ENCODE results near the gene MMP19. TPM values are rescaled to one million over a fixed set of nuclear protein-coding genes. Genes with fewer than 3 reads are reported as not detected.

Gene MMP19
- total and polyA plus RNA-seq, 5 donors from 2014 or later, result not detected

GRCh38 chr12:55849616-55850343 is 7.0 kb upstream of the MMP19 start:
- Histone ChIP-seq H3K4me3 (ENCODE audit: low read depth, low read length) (no peak overlapping the region), H3K27ac (ENCODE audit: insufficient read depth, low read length, poor library complexity, severe bottlenecking) (no peak overlapping the region), H3K4me1 (ENCODE audit: control insufficient read depth, insufficient read depth, low read length, poor library complexity, severe bottlenecking) (no peaks in the 10 kb centered on the region), H3K27me3 (ENCODE audit: control insufficient read depth, insufficient read depth, low read length) (peaks cover 12% of the 10 kb centered on the region), H3K9me3 (ENCODE audit: control insufficient read depth in 2 of 2, low read length in 2 of 2) (no peaks in the 10 kb centered on the region), H3K36me3 (ENCODE audit: control insufficient read depth, insufficient read depth, low read length) (no peaks in the 10 kb centered on the region)
- DNase-seq (no peak), ATAC-seq (ENCODE audit: low read depth in 2 of 2) (no peak)
- no peaks in the 10 kb centered on the region for H3K9me3 Mint-ChIP-seq
- no peaks in the 10 kb centered on the region for H3K36me3 Mint-ChIP-seq
- no peak overlapping the region for H3K4me3 Mint-ChIP-seq
- no peaks in the 10 kb centered on the region for H3K4me1 Mint-ChIP-seq
- H3K27ac Mint-ChIP-seq, result no peak overlapping the region
- H3K27me3 Mint-ChIP-seq, result peaks cover 59% of the 10 kb centered on the region

GRCh38 chr12:55847603-55848291 is 5.0 kb upstream of the MMP19 start:
- Mint-ChIP-seq H3K27ac (peak overlapping the region in 2 of 3 donors; percentile 41 to 69), H3K9me3 (no peaks in the 10 kb centered on the region), H3K27me3 (peaks cover 68% of the 10 kb centered on the region), H3K36me3 (no peaks in the 10 kb centered on the region), H3K4me3 (no peak overlapping the region), H3K4me1 (no peaks in the 10 kb centered on the region)
- DNase-seq (no peak), ATAC-seq (ENCODE audit: low read depth in 2 of 2) (peak; percentile 25 to 48)
- Histone ChIP-seq H3K27ac (ENCODE audit: insufficient read depth, low read length, poor library complexity, severe bottlenecking) (no peak overlapping the region), H3K9me3 (ENCODE audit: control insufficient read depth in 2 of 2, low read length in 2 of 2) (no peaks in the 10 kb centered on the region), H3K4me1 (ENCODE audit: control insufficient read depth, insufficient read depth, low read length, poor library complexity, severe bottlenecking) (no peaks in the 10 kb centered on the region), H3K27me3 (ENCODE audit: control insufficient read depth, insufficient read depth, low read length) (peaks cover 12% of the 10 kb centered on the region), H3K36me3 (ENCODE audit: control insufficient read depth, insufficient read depth, low read length) (no peaks in the 10 kb centered on the region), H3K4me3 (ENCODE audit: low read depth, low read length) (no peak overlapping the region)

- Histone ChIP-seq H3K4me1 (ENCODE audit: control insufficient read depth, insufficient read depth, low read length, poor library complexity, severe bottlenecking) (no peaks in the 10 kb centered on the region), H3K9me3 (ENCODE audit: control insufficient read depth in 2 of 2, low read length in 2 of 2) (no peaks in the 10 kb centered on the region), H3K36me3 (ENCODE audit: control insufficient read depth, insufficient read depth, low read length) (no peaks in the 10 kb centered on the region), H3K4me3 (ENCODE audit: low read depth, low read length) (no peak overlapping the region), H3K27ac (ENCODE audit: insufficient read depth, low read length, poor library complexity, severe bottlenecking) (no peak overlapping the region), H3K27me3 (ENCODE audit: control insufficient read depth, insufficient read depth, low read length) (peaks cover 12% of the 10 kb centered on the region)
- H3K27me3 Mint-ChIP-seq, result peaks cover 67% of the 10 kb centered on the region
- no peaks in the 10 kb centered on the region for H3K36me3 Mint-ChIP-seq
- H3K4me1 Mint-ChIP-seq, result no peaks in the 10 kb centered on the region
- no peak overlapping the region for H3K4me3 Mint-ChIP-seq
- no peaks in the 10 kb centered on the region for H3K9me3 Mint-ChIP-seq
- DNase-seq (no peak), ATAC-seq (ENCODE audit: low read depth in 2 of 2) (no peak)
- H3K27ac Mint-ChIP-seq, result peak overlapping the region in 1 of 3 donors; percentile 69
Observed at GRCh38 chr12:55847033-55847432, 4.3 kb upstream of the MMP19 start.

- H3K36me3 Mint-ChIP-seq, result no peaks in the 10 kb centered on the region
- Histone ChIP-seq H3K4me3 (ENCODE audit: low read depth, low read length) (no peak overlapping the region), H3K4me1 (ENCODE audit: control insufficient read depth, insufficient read depth, low read length, poor library complexity, severe bottlenecking) (no peaks in the 10 kb centered on the region), H3K9me3 (ENCODE audit: control insufficient read depth in 2 of 2, low read length in 2 of 2) (no peaks in the 10 kb centered on the region), H3K27ac (ENCODE audit: insufficient read depth, low read length, poor library complexity, severe bottlenecking) (no peak overlapping the region), H3K36me3 (ENCODE audit: control insufficient read depth, insufficient read depth, low read length) (no peaks in the 10 kb centered on the region), H3K27me3 (ENCODE audit: control insufficient read depth, insufficient read depth, low read length) (peaks cover 10% of the 10 kb centered on the region)
- peak overlapping the region in 1 of 3 donors; percentile 65 for H3K27ac Mint-ChIP-seq
- DNase-seq, result no peak
- ATAC-seq (ENCODE audit: low read depth in 2 of 2), result no peak
- no peaks in the 10 kb centered on the region for H3K9me3 Mint-ChIP-seq
- no peak overlapping the region for H3K4me3 Mint-ChIP-seq
- peaks cover 0 to 4% (median 2%) of the 10 kb centered on the region in 4 donors for H3K4me1 Mint-ChIP-seq
- peaks cover 59% of the 10 kb centered on the region for H3K27me3 Mint-ChIP-seq
Observed at GRCh38 chr12:55845785-55846496, 3.2 kb upstream of the MMP19 start.

- no peaks in the 10 kb centered on the region for H3K36me3 ChIP-seq (ENCODE audit: control insufficient read depth, insufficient read depth, low read length)
- peaks cover 8% of the 10 kb centered on the region for H3K27me3 ChIP-seq (ENCODE audit: control insufficient read depth, insufficient read depth, low read length)
- H3K4me3 ChIP-seq (ENCODE audit: low read depth, low read length), result no peak overlapping the region
- no peaks in the 10 kb centered on the region for H3K9me3 ChIP-seq (ENCODE audit: control insufficient read depth in 2 of 2, low read length in 2 of 2)
- Mint-ChIP-seq H3K27ac (peak overlapping the region in 1 of 3 donors; percentile 65), H3K9me3 (no peaks in the 10 kb centered on the region), H3K27me3 (peaks cover 57% of the 10 kb centered on the region), H3K4me1 (peaks cover 0 to 5% (median 2%) of the 10 kb centered on the region in 4 donors), H3K36me3 (no peaks in the 10 kb centered on the region), H3K4me3 (no peak overlapping the region)
- ATAC-seq (ENCODE audit: low read depth in 2 of 2) (no peak), DNase-seq (no peak)
- no peak overlapping the region for H3K27ac ChIP-seq (ENCODE audit: insufficient read depth, low read length, poor library complexity, severe bottlenecking)
- H3K4me1 ChIP-seq (ENCODE audit: control insufficient read depth, insufficient read depth, low read length, poor library complexity, severe bottlenecking), result no peaks in the 10 kb centered on the region
Observed at GRCh38 chr12:55845361-55845760, 2.6 kb upstream of the MMP19 start.

GRCh38 chr12:55844961-55845360 is 2.2 kb upstream of the MMP19 start:
- Histone ChIP-seq H3K9me3 (ENCODE audit: control insufficient read depth in 2 of 2, low read length in 2 of 2) (no peaks in the 10 kb centered on the region), H3K27ac (ENCODE audit: insufficient read depth, low read length, poor library complexity, severe bottlenecking) (no peak overlapping the region), H3K27me3 (ENCODE audit: control insufficient read depth, insufficient read depth, low read length) (peaks cover 5% of the 10 kb centered on the region), H3K4me3 (ENCODE audit: low read depth, low read length) (no peak overlapping the region), H3K36me3 (ENCODE audit: control insufficient read depth, insufficient read depth, low read length) (no peaks in the 10 kb centered on the region), H3K4me1 (ENCODE audit: control insufficient read depth, insufficient read depth, low read length, poor library complexity, severe bottlenecking) (no peaks in the 10 kb centered on the region)
- H3K27me3 Mint-ChIP-seq, result peaks cover 53% of the 10 kb centered on the region
- H3K4me3 Mint-ChIP-seq, result no peak overlapping the region
- H3K27ac Mint-ChIP-seq, result peak overlapping the region in 1 of 3 donors; percentile 65
- DNase-seq (no peak), ATAC-seq (ENCODE audit: low read depth in 2 of 2) (no peak)
- peaks cover 0 to 5% (median 2%) of the 10 kb centered on the region in 4 donors for H3K4me1 Mint-ChIP-seq
- no peaks in the 10 kb centered on the region for H3K9me3 Mint-ChIP-seq
- no peaks in the 10 kb centered on the region for H3K36me3 Mint-ChIP-seq

- no peak for ATAC-seq (ENCODE audit: low read depth in 2 of 2)
- H3K4me3 ChIP-seq (ENCODE audit: low read depth, low read length), result no peak overlapping the region
- H3K9me3 Mint-ChIP-seq, result no peaks in the 10 kb centered on the region
- H3K36me3 Mint-ChIP-seq, result no peaks in the 10 kb centered on the region
- peaks cover 0 to 5% (median 2%) of the 10 kb centered on the region in 4 donors for H3K4me1 Mint-ChIP-seq
- no peak for DNase-seq
- H3K27ac ChIP-seq (ENCODE audit: insufficient read depth, low read length, poor library complexity, severe bottlenecking), result no peak overlapping the region
- no peaks in the 10 kb centered on the region for H3K9me3 ChIP-seq (ENCODE audit: control insufficient read depth in 2 of 2, low read length in 2 of 2)
- peaks cover 43% of the 10 kb centered on the region for H3K27me3 Mint-ChIP-seq
- no peak overlapping the region for H3K27ac Mint-ChIP-seq
- no peak overlapping the region for H3K4me3 Mint-ChIP-seq
- peaks cover 2% of the 10 kb centered on the region for H3K27me3 ChIP-seq (ENCODE audit: control insufficient read depth, insufficient read depth, low read length)
- H3K4me1 ChIP-seq (ENCODE audit: control insufficient read depth, insufficient read depth, low read length, poor library complexity, severe bottlenecking), result no peaks in the 10 kb centered on the region
- H3K36me3 ChIP-seq (ENCODE audit: control insufficient read depth, insufficient read depth, low read length), result no peaks in the 10 kb centered on the region
Observed at GRCh38 chr12:55843431-55843830, 695 bp upstream of the MMP19 start.
